ENCODE data around the gene GOT1.

GOT1 gene

DNA sequence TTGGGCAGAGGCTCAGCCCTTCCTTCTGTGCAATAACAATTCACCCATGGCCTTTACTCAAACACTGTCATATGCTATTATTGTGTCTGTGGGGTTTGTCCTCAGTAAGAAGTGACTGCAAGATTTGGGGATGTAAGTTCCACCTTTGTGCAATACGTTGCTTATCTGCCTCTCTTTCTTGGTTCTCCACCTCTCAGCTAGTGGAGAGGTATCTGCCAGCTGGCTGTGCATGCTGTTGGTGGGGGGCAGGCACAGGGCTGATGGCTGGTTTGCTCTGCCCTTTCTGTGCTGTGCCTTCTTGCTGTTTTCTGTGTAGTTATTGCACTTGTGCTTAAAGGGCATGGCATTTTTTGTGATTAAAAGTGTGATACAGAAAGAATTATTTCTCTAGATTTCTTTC, 65.1 kb downstream of the GOT1 start:
- CTCF ChIA-PET: no interaction called here
- POLR2A ChIA-PET: interaction anchor here (0.5 kb wide), 1 partner anchor 15 kb away, joined by 3 read pairs; no protein-coding TSS in a partner anchor
- H3K27ac ChIP-seq (ENCODE audit: extremely low read depth, low read depth, low read length): no peak overlapping the region
- H3K9me3 ChIP-seq (ENCODE audit: control insufficient read depth, insufficient read depth, low read depth, low read length): no peaks in the 10 kb centered on the region
- H3K4me1 ChIP-seq (ENCODE audit: control insufficient read depth, insufficient read depth, low read length): no peaks in the 10 kb centered on the region
- no peak for TF ChIP-seq REPIN1 (tag by site-specific recombination; IDR thresholded peaks at IDR 0.05; ENCODE audit: low read depth)
- TF ChIP-seq RBAK (tag by site-specific recombination; IDR thresholded peaks at IDR 0.05): no peak
- TF ChIP-seq, protein P1, sequence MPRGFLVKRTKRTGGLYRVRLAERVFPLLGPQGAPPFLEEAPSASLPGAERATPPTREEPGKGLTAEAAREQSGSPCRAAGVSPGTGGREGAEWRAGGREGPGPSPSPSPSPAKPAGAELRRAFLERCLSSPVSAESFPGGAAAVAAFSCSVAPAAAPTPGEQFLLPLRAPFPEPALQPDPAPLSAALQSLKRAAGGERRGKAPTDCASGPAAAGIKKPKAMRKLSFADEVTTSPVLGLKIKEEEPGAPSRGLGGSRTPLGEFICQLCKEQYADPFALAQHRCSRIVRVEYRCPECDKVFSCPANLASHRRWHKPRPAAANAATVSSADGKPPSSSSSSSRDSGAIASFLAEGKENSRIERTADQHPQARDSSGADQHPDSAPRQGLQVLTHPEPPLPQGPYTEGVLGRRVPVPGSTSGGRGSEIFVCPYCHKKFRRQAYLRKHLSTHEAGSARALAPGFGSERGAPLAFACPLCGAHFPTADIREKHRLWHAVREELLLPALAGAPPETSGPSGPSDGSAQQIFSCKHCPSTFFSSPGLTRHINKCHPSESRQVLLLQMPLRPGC (tag by site-specific recombination; IDR thresholded peaks at IDR 0.05): no peak
- TF ChIP-seq ZIC2 (tag by site-specific recombination; IDR thresholded peaks at IDR 0.05): no peak
- no peak for TF ChIP-seq EGR2 (tag by site-specific recombination; IDR thresholded peaks at IDR 0.05; ENCODE audit: low read depth)
- TF ChIP-seq, protein P2, sequence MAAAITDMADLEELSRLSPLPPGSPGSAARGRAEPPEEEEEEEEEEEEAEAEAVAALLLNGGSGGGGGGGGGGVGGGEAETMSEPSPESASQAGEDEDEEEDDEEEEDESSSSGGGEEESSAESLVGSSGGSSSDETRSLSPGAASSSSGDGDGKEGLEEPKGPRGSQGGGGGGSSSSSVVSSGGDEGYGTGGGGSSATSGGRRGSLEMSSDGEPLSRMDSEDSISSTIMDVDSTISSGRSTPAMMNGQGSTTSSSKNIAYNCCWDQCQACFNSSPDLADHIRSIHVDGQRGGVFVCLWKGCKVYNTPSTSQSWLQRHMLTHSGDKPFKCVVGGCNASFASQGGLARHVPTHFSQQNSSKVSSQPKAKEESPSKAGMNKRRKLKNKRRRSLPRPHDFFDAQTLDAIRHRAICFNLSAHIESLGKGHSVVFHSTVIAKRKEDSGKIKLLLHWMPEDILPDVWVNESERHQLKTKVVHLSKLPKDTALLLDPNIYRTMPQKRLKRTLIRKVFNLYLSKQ (tag by site-specific recombination; IDR thresholded peaks at IDR 0.05; ENCODE audit: borderline replicate concordance): no peak
- no peak for TF ChIP-seq GLIS1 (tag by site-specific recombination; IDR thresholded peaks at IDR 0.05)
- peaks cover 0 to 6% of the 10 kb centered on the region in 2 experiments; a peak in 2 of 3 replicates for H3K36me3 ChIP-seq (ENCODE audit: control insufficient read depth in 2 of 2, insufficient read depth in 1 of 2, low read length in 2 of 2)
- H3K4me3 ChIP-seq (ENCODE audit: low read depth, low read length): no peak overlapping the region

DNA sequence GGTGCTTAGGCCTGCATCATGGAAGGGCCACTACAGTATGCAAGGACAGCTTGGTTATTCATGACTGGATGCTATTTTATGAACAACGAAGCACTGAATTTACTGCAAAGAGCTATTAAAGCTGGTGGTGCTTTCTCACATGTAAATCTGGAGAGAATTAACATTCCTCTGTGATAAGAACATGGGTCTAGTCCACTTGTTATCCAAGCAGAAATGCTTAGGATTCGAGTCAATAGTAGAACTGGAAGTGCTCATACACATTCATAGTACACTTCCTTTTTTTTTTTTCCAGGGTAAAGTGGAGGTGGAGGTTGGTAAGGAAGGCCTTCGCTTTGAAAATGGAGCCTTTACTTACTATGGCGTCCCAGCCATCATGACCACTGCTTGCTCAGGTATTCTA, 66.3 kb downstream of the GOT1 start:
- H3K4me3 ChIP-seq (ENCODE audit: low read depth, low read length): no peak overlapping the region
- H3K27ac ChIP-seq (ENCODE audit: extremely low read depth, low read depth, low read length): no peak overlapping the region
- ChIA-PET CTCF (interaction anchor here (0.5 kb wide), 1 partner anchor 572 kb away, joined by 9 read pairs; no protein-coding TSS in a partner anchor), POLR2A (no interaction called here)
- H3K36me3 ChIP-seq (ENCODE audit: control insufficient read depth in 2 of 2, insufficient read depth in 1 of 2, low read length in 2 of 2): peaks cover 0 to 10% of the 10 kb centered on the region in 2 experiments; a peak in 2 of 3 replicates
- no peaks in the 10 kb centered on the region for H3K9me3 ChIP-seq (ENCODE audit: control insufficient read depth, insufficient read depth, low read depth, low read length)
- no peaks in the 10 kb centered on the region for H3K4me1 ChIP-seq (ENCODE audit: control insufficient read depth, insufficient read depth, low read length)
- TF ChIP-seq SALL2 (tag by site-specific recombination; IDR thresholded peaks at IDR 0.05; ENCODE audit: borderline replicate concordance): no peak
- TF ChIP-seq KLF7 (tag by site-specific recombination; IDR thresholded peaks at IDR 0.05; ENCODE audit: borderline replicate concordance): no peak
- TF ChIP-seq ZNF48 (tag by site-specific recombination; IDR thresholded peaks at IDR 0.05): no peak

DNA sequence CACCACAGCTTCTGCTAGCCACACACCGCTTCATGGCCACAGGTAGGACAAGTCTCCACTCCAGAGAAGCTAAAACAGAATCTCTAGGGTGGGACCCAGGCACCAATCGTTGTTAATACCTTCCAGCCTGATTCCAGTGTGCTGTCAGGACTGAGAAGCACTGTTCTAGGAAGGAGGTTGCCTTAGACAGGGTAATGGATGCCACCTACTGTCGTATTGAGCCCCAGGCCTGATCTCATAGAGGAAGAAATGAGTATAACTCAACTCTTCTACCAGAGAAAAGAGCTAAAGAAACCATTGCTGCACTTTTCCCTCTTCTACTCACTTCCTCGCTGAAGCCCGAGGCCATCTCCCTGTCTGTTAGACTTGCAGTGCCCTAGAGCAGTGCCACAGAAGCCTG, 69.5 kb downstream of the GOT1 start:
- Histone ChIP-seq H3K36me3 (ENCODE audit: control insufficient read depth in 2 of 2, insufficient read depth in 1 of 2, low read length in 2 of 2) (peaks cover 0 to 20% of the 10 kb centered on the region in 2 experiments; a peak in 2 of 3 replicates), H3K4me1 (ENCODE audit: control insufficient read depth, insufficient read depth, low read length) (no peaks in the 10 kb centered on the region), H3K9me3 (ENCODE audit: control insufficient read depth, insufficient read depth, low read depth, low read length) (no peaks in the 10 kb centered on the region), H3K4me3 (ENCODE audit: low read depth, low read length) (no peak overlapping the region), H3K27ac (ENCODE audit: extremely low read depth, low read depth, low read length) (no peak overlapping the region)
- CTCF ChIA-PET: interaction anchor here (0.7 kb wide), 1 partner anchor 82 kb away, joined by 3 read pairs; no protein-coding TSS in a partner anchor
- POLR2A ChIA-PET: interaction anchor here (0.6 kb wide), 1 partner anchor 894 kb away, joined by 6 read pairs; no protein-coding TSS in a partner anchor
- TF ChIP-seq, protein P1 (tag by site-specific recombination; IDR thresholded peaks at IDR 0.05): no peak
- TF ChIP-seq ZFP41 (tag by site-specific recombination; IDR thresholded peaks at IDR 0.05; ENCODE audit: borderline replicate concordance) (no peak), ZNF112 (tag by site-specific recombination; IDR thresholded peaks at IDR 0.05) (no peak), ZNF654 (tag by site-specific recombination; IDR thresholded peaks at IDR 0.05; ENCODE audit: low read depth) (peak; percentile 21), ZNF155 (tag by site-specific recombination; IDR thresholded peaks at IDR 0.05) (no peak), ZNF558 (tag by site-specific recombination; IDR thresholded peaks at IDR 0.05) (no peak), ZNF169 (tag by site-specific recombination; IDR thresholded peaks at IDR 0.05) (no peak), ZNF837 (tag by site-specific recombination; IDR thresholded peaks at IDR 0.05) (no peak), ZNF433 (tag by site-specific recombination; IDR thresholded peaks at IDR 0.05; ENCODE audit: low read depth) (no peak)
- TF ChIP-seq, protein P3, sequence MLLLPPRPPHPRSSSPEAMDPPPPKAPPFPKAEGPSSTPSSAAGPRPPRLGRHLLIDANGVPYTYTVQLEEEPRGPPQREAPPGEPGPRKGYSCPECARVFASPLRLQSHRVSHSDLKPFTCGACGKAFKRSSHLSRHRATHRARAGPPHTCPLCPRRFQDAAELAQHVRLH (tag by site-specific recombination; IDR thresholded peaks at IDR 0.05): no peak
- TF ChIP-seq, protein P4, sequence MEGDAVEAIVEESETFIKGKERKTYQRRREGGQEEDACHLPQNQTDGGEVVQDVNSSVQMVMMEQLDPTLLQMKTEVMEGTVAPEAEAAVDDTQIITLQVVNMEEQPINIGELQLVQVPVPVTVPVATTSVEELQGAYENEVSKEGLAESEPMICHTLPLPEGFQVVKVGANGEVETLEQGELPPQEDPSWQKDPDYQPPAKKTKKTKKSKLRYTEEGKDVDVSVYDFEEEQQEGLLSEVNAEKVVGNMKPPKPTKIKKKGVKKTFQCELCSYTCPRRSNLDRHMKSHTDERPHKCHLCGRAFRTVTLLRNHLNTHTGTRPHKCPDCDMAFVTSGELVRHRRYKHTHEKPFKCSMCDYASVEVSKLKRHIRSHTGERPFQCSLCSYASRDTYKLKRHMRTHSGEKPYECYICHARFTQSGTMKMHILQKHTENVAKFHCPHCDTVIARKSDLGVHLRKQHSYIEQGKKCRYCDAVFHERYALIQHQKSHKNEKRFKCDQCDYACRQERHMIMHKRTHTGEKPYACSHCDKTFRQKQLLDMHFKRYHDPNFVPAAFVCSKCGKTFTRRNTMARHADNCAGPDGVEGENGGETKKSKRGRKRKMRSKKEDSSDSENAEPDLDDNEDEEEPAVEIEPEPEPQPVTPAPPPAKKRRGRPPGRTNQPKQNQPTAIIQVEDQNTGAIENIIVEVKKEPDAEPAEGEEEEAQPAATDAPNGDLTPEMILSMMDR (tag by site-specific recombination; IDR thresholded peaks at IDR 0.05): peak; percentile 21; the same call in 1 of the 2 replicates
